ENCODE data around the gene HPSE.
"Not testable (repeated sequence)": the region's sequence is repeated elsewhere in the genome, so short reads cannot be mapped to it uniquely, and the experiment has no call there.

GRCh38 chr4:83290059-83290774 lies 44.4 kb downstream of the HPSE start:
- TF ChIP-seq CTCF, POLR2A (IDR thresholded peaks at IDR 0.05): not testable (repeated sequence)

All from tibial nerve (tissue), 3 donors.